HEK293T (cell line): Measurements from ENCODE around the gene TEK.

ENCODE experiments used
- CTCF ChIA-PET: fragments of 350-600 bp; formaldehyde crosslinking; extraction: SDS; loops from one replicate; lab custom pipeline; 2021; ENCODE audit warnings: antibody characterized with exemption, inconsistent platforms; lab: Yijun Ruan, JAX
- POLR2A ChIA-PET: fragments of 350-600 bp; formaldehyde crosslinking; extraction: SDS; loops from one replicate; lab custom pipeline; 2020; ENCODE audit warnings: antibody characterized with exemption, inconsistent platforms; lab: Yijun Ruan, JAX
- DNase-seq: peaks from one replicate; pipeline ENCODE4 v3.0.0; 2012; ENCODE audit warnings: mixed read lengths; ENCODE audit errors: extremely low spot score
- ARNT ChIP-seq: fragments of 450-650 bp; IDR thresholded peaks from 2 replicates; pipeline ENCODE4 v1.6.1; 2017; ENCODE audit warnings: mild to moderate bottlenecking
- BHLHE40 ChIP-seq: fragments of 450-650 bp; IDR thresholded peaks from 2 replicates; pipeline ENCODE4 v1.6.1; 2016; ENCODE audit warnings: mild to moderate bottlenecking, moderate library complexity, borderline replicate concordance
- CTBP1 ChIP-seq: fragments of 450-650 bp; IDR thresholded peaks from 2 replicates; pipeline ENCODE4 v1.6.1; 2016; ENCODE audit warnings: borderline replicate concordance
- ELF4 ChIP-seq: fragments of 450-650 bp; IDR thresholded peaks from 2 replicates; pipeline ENCODE4 v1.6.1; 2017; ENCODE audit warnings: antibody characterized with exemption
- FOXA1 ChIP-seq: fragments of 450-650 bp; IDR thresholded peaks from 2 replicates; pipeline ENCODE4 v1.6.1; 2016; ENCODE audit warnings: mild to moderate bottlenecking
- FOXK2 ChIP-seq: fragments of 450-650 bp; IDR thresholded peaks from 2 replicates; pipeline ENCODE4 v1.6.1; 2016; ENCODE audit warnings: mild to moderate bottlenecking
- FOXM1 ChIP-seq: fragments of 450-650 bp; IDR thresholded peaks from 2 replicates; pipeline ENCODE4 v1.6.1; 2017; ENCODE audit warnings: mild to moderate bottlenecking, borderline replicate concordance
- HDGF ChIP-seq: fragments of 450-650 bp; IDR thresholded peaks from 2 replicates; pipeline ENCODE4 v1.6.1; 2017; ENCODE audit warnings: antibody characterized with exemption, borderline replicate concordance
- L3MBTL2 ChIP-seq: fragments of 450-650 bp; conservative IDR thresholded peaks from 2 replicates; pipeline ENCODE4 v1.6.1; 2016; ENCODE audit warnings: mild to moderate bottlenecking
- LEF1 ChIP-seq: fragments of 450-650 bp; IDR thresholded peaks from 2 replicates; pipeline ENCODE4 v1.6.1; 2017; ENCODE audit warnings: mild to moderate bottlenecking, borderline replicate concordance
- NFRKB ChIP-seq: fragments of 450-650 bp; IDR thresholded peaks from 2 replicates; pipeline ENCODE4 v1.6.1; 2016; ENCODE audit warnings: mild to moderate bottlenecking, moderate library complexity
- PKNOX1 ChIP-seq: fragments of 450-650 bp; IDR thresholded peaks from 2 replicates; pipeline ENCODE4 v1.6.1; 2016
- SP1 ChIP-seq: fragments of 450-650 bp; IDR thresholded peaks from 2 replicates; pipeline ENCODE4 v1.6.1; 2017
- SUZ12 ChIP-seq: fragments of 450-650 bp; IDR thresholded peaks from 2 replicates; pipeline ENCODE4 v1.6.1; 2016; ENCODE audit warnings: mild to moderate bottlenecking
- TARDBP ChIP-seq: fragments of 450-650 bp; IDR thresholded peaks from 2 replicates; pipeline ENCODE4 v1.6.1; 2016
- ZNF384 ChIP-seq: fragments of 450-650 bp; IDR thresholded peaks from 2 replicates; pipeline ENCODE4 v1.6.1; 2016

Gene TEK

GRCh38 chr9:27183701-27184100 lies 74.7 kb downstream of the TEK start:
- POLR2A ChIA-PET, result no interaction called here
- CTCF ChIA-PET, result no interaction called here
- DNase-seq, result no peak
- TF ChIP-seq FOXM1 (no peak), NFRKB (no peak), SP1 (no peak), HDGF (no peak), LEF1 (no peak), PKNOX1 (no peak), CTBP1 (no peak), ZNF384 (no peak), FOXK2 (no peak), SUZ12 (no peak), ELF4 (no peak), BHLHE40 (no peak)

GRCh38 chr9:27184556-27185351 lies 75.7 kb downstream of the TEK start:
- TF ChIP-seq PKNOX1 (no peak), BHLHE40 (no peak), ARNT (no peak), ELF4 (no peak), NFRKB (no peak), SUZ12 (no peak), SP1 (no peak), TARDBP (no peak), L3MBTL2 (no peak), CTBP1 (no peak), HDGF (no peak), LEF1 (no peak), FOXA1 (no peak)
- POLR2A ChIA-PET, result no interaction called here
- CTCF ChIA-PET, result no interaction called here
- DNase-seq, result no peak

GRCh38 chr9:27188426-27188825 lies 79.4 kb downstream of the TEK start:
- ChIA-PET CTCF (no interaction called here), POLR2A (no interaction called here)
- DNase-seq, result no peak
- TF ChIP-seq HDGF (no peak), L3MBTL2 (no peak), ELF4 (no peak), FOXA1 (no peak), SP1 (no peak), ARNT (no peak), NFRKB (no peak), CTBP1 (no peak), BHLHE40 (no peak), SUZ12 (no peak), FOXM1 (no peak), PKNOX1 (no peak)

- ChIA-PET POLR2A (no interaction called here), CTCF (no interaction called here)
- DNase-seq, result no peak
- TF ChIP-seq CTBP1 (no peak), TARDBP (no peak), L3MBTL2 (no peak), FOXK2 (no peak), PKNOX1 (no peak)
Observed at GRCh38 chr9:27189426-27189825, 80.4 kb downstream of the TEK start.

GRCh38 chr9:27192291-27192960 lies 83.4 kb downstream of the TEK start:
- TF ChIP-seq TARDBP (no peak), ZNF384 (no peak), BHLHE40 (no peak), CTBP1 (no peak), L3MBTL2 (no peak), LEF1 (no peak), FOXK2 (no peak), FOXM1 (no peak), SUZ12 (no peak), NFRKB (no peak), PKNOX1 (no peak), SP1 (no peak), FOXA1 (no peak), ELF4 (no peak), HDGF (no peak), ARNT (no peak)
- no peak for DNase-seq
- POLR2A ChIA-PET, result no interaction called here
- CTCF ChIA-PET, result no interaction called here
